Epithelial cell of prostate (primary cell): ENCODE results near the gene TMEM45B.
"Not testable (repeated sequence)": the region's sequence is repeated elsewhere in the genome, so short reads cannot be mapped to it uniquely, and the experiment has no call there.

ENCODE experiments used
- DNase-seq: peaks from one replicate; pipeline ENCODE4 v3.0.0-alpha.2; 2011; ENCODE audit warnings: low read depth, low spot score
- H3K27ac ChIP-seq: fragments of 450-650 bp; 2 replicates; pipeline ENCODE4 v1.5.1; 2017; ENCODE audit warnings: mild to moderate bottlenecking

Gene TMEM45B

GRCh38 chr11:129847361-129847760 lies 31.7 kb downstream of the TMEM45B start:
- DNase-seq = not testable (repeated sequence)
- peak overlapping the region; percentile 99 for H3K27ac ChIP-seq

DNA sequence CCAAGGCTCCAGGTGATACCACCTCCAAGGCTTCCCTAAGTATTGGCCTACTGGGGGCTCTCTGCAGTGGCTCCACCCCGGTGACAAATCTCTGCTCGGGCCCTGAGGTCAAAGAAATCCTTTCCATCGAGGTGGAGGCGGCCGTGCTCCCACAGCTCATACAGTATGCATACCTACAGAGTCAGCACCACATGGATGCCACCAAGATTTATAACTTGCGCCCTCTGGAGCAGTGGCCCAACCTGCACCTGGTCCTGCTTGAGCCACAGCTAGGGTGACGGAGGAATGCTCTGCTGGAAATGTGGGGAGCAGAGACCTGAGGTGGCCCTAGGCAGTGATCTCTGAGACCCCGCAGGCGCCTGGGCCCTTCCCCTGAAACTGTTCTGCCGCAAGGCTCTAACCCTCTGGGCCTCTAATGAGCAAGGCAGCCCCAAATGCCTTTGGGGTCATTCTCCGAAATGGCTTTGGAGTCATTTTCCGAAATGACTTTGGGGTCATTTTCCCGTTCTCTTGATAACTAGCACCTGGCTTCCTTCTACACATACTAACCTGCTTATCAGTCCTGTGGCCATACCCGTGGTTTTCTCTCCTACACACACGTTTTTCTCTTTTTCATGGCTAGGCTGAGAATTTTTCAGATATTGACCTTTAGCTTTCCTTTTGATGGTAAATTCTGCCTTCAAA lies 33.9 kb downstream of the TMEM45B start:
- DNase-seq = no peak
- H3K27ac ChIP-seq = peak overlapping the region; percentile 99

- peak overlapping the region; percentile 98 for H3K27ac ChIP-seq
- no peak for DNase-seq
Observed at GRCh38 chr11:129852125-129852740, 36.6 kb downstream of the TMEM45B start.

GRCh38 chr11:129853518-129854231 lies 38.0 kb downstream of the TMEM45B start:
- H3K27ac ChIP-seq = peak overlapping the region; percentile 98
- DNase-seq = peak; percentile 82

DNA sequence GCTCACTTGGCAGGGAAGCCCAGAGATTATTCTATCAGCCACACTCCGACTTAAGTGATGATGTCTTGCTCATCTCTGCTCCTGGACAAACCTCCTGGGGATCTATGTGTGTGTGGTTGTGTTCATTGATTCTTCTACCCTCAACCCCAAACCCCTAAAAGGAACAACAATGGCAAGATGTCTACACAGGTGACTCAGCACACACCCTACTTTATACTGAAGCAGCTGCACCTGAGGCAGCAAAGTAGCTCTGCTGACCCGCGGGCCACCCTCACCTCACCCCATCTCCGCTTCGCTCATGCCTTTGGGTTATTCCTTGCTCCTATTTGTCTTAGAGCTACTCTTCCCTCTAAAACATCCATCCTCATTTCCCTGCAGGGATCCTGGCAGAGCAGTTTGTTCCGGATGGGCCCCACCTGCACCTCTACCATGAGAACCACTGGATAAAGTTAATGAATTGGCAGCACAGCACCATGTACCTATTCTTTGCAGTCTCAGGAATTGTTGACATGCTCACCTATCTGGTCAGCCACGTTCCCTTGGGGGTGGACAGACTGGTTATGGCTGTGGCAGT lies 38.7 kb downstream of the TMEM45B start:
- DNase-seq = peak; percentile 22
- H3K27ac ChIP-seq = peak overlapping the region; percentile 98

DNA sequence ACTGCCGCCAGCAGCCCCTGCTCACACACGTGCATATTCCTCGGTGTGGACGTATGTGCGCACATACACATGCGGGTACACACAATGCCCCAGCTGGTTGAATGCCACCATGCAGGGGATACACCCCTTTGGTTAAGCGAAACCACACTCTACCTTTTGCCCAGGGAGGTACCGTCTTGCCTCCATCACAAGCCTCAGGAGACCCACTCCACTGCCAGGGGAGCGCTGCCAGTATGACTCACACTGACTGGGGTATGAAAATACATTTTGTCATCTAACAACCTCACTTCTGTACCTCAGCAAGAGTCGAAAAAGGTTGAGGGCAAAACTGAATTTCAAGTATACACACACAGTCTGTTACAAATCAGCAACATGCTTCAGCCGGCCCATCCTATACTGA lies 39.4 kb downstream of the TMEM45B start:
- no peak for DNase-seq
- H3K27ac ChIP-seq = peak overlapping the region; percentile 98

DNA sequence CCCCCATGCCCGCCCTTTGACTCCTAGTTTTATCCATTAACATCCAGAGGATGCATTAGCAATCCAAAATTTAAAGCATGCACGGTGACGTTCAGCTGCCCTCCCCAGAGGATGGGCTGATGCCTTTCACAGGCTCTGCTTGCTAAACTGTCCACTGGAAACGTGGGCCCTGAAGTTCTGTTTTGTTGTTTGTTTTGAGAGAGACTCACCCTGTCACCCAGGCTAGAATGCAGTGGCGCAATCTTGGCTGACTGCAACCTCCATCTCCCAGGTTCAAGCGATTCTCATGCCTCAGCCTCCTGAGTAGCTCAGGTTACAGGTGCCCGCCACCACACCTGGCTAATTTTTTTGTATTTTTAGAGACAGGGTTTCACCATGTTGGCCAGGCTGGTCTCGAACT lies 40.4 kb downstream of the TMEM45B start:
- no peak overlapping the region for H3K27ac ChIP-seq
- no peak for DNase-seq

GRCh38 chr11:129861702-129862522 lies 46.3 kb downstream of the TMEM45B start:
- peak; percentile 83 for DNase-seq
- peak overlapping the region; percentile 96 for H3K27ac ChIP-seq

DNA sequence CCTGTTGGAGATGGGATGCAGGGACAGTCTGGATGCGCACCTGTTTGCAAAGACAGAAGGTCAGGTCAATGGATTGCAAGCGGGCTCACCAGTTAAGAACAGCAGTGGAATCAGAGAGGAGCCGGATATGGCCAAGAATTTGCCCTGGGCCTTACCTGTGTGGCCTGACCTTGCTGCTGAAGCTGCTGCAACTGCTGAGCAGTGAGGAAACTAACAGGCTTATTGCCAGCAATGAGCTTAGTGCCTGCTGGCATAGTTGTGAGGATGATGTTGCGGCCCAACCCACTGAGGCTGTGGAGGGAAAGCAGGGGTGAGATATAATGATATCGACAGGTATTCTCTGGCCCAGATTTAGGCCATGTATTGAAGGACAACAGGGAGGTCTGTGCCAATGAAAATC lies 49.2 kb downstream of the TMEM45B start:
- peak overlapping the region; percentile 96 for H3K27ac ChIP-seq
- no peak for DNase-seq

DNA sequence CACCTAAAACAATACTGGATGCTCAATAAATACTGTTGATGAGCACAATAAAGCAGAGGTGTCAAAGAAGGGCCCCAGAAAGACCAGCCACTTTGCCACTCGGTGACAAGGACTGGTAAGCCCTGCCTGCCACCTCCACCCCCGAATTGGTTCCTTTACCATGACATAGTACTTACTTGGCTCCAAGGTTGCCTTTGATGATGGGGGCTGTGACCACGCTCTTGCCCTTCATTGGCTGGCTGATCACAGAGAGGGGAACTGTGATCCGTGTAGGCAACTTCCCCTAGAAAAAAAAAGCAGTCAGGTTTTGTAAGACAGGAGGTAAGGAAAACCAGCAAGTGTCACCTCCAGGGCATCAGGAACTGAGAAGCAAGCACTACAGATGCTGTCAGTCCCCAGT lies 50.1 kb downstream of the TMEM45B start:
- H3K27ac ChIP-seq = peak overlapping the region; percentile 96

DNA sequence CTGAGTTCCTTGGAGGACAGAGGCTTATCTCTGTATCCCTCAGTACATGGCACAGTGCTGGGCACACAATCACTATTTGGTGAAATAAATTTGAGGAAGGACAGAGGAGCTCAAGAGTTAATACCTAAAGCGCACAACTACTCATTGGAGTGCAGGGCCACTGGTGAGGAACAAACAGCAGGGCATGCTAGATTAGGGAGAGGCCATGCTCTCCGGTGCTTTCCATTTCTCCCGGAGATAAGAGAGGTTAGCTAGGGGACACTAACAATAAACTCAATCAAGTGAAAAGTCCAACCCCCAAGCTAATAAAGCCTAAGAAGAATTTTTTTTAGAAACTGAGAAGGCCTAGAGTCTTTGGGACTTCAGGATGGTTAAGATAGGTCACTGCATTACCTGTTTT lies 50.7 kb downstream of the TMEM45B start:
- peak overlapping the region; percentile 96 for H3K27ac ChIP-seq
- DNase-seq = no peak

More for the DNA sequence above, 50.1 kb downstream of the TMEM45B start:
- no peak for DNase-seq

GRCh38 chr11:129868626-129869025 lies 53.0 kb downstream of the TMEM45B start:
- not testable (repeated sequence) for DNase-seq, H3K27ac ChIP-seq

- H3K27ac ChIP-seq = no peak overlapping the region
- no peak for DNase-seq
Observed at GRCh38 chr11:129871914-129872313, 56.3 kb downstream of the TMEM45B start.

DNA sequence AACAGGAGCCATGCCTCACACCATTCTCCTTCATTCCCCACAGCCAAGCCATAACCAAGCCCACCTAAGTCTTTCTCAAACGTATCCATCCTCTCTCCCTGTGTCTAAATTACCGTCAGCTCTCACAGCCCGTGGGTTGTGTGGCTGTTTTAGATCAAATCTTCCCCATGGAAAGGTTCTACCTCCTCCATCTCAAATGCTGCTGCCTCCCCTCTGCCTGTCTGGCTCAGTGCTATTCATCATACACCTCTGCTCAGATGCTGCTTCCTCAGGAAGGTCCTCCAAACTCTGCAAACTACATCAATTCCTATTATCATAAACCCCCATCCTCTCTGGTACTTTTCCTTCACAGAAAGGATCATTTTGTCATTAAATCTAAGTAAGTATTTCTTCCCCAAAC lies 64.7 kb downstream of the TMEM45B start:
- no peak for DNase-seq

GRCh38 chr11:129881570-129882170 lies 66.0 kb downstream of the TMEM45B start:
- no peak for DNase-seq
- H3K27ac ChIP-seq = no peak overlapping the region

More for the DNA sequence above, 64.7 kb downstream of the TMEM45B start:
- no peak overlapping the region for H3K27ac ChIP-seq

DNA sequence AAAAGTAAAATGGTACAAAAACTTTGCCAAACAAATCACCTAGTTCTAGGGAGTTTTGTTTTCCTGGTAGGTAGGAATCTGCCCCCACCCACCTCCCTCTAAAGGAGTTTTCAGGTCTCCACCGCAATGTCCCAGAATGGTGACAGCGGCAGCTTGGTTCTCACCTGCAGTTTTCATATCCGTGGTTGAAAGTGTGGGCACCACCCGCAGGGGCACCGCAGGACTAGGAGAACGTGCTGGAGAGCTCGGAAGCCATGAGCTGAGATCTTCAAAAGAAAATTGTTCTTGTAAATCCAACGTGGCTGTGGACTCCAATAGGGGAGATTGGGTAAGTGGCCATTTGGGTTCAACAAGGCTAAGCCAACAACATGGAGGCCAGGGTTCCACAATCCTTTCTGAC lies 68.9 kb downstream of the TMEM45B start:
- no peak for DNase-seq

GRCh38 chr11:129885381-129885780 lies 69.7 kb downstream of the TMEM45B start:
- DNase-seq = no peak
- H3K27ac ChIP-seq = no peak overlapping the region

More for the DNA sequence above, 68.9 kb downstream of the TMEM45B start:
- H3K27ac ChIP-seq = no peak overlapping the region

DNA sequence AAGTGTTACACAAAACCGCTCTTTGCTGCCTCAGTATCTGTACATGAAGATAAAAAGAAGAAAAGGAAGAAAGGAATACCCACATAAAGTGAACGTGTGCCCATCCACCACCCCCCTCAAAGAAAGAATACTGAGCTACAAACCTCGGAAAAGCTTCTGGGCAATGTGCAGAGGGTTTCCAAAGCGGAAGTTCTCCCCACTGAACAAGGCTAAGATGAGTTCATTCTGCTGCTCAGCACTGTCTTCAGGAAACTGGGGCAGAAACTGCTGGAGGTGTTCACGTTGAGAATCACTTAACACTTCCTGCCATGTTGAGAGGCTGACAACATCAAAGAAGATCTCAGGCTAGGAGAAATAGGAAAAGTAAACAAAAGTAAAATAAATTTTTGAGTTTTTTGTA lies 72.8 kb downstream of the TMEM45B start:
- no peak overlapping the region for H3K27ac ChIP-seq

GRCh38 chr11:129894278-129895125 lies 78.9 kb downstream of the TMEM45B start:
- no peak for DNase-seq
- peak overlapping the region; percentile 39 for H3K27ac ChIP-seq

More for the DNA sequence above, 72.8 kb downstream of the TMEM45B start:
- DNase-seq = no peak
